Measurements from ENCODE around the gene LLCFC1. TPM values are rescaled to one million over a fixed set of nuclear protein-coding genes. Genes with fewer than 3 reads are reported as not detected.

Gene LLCFC1
- total and polyA plus RNA-seq, 2 of the 13 experiments (the other 11 are each of a cell fraction or from before 2014, with no cell fraction given): not detected

GRCh38 chr7:142983825-142984224, 44.5 kb downstream of the LLCFC1 start (continued):
- no peak for TF ChIP-seq ZNF101 (CRISPR knock-in tag; IDR thresholded peaks at IDR 0.05; ENCODE audit: borderline replicate concordance, low read depth)

- in situ Hi-C loops (cut with HindIII; ENCODE audit: extremely low pct_ligation_motif_present, low pct_unique_long_range_greater_than_20kb): no loop called here
- Histone ChIP-seq H3K36me3 (replicated peaks in 1 of 2; ENCODE audit: control insufficient read depth in 1 of 2, insufficient read depth in 2 of 2, low read length in 2 of 2) (no peaks in the 10 kb centered on the region), H3K9me3 (ENCODE audit: low read length) (no peaks in the 10 kb centered on the region), H3K9ac (ENCODE audit: insufficient read depth, low read depth, low read length) (no peak overlapping the region), H3K27me3 (ENCODE audit: control insufficient read depth in 1 of 2, insufficient read depth in 2 of 2, low read length in 2 of 2) (no peaks in the 10 kb centered on the region), H3K4me1 (ENCODE audit: insufficient read depth, low read length) (no peaks in the 10 kb centered on the region), H3K79me2 (ENCODE audit: insufficient read depth, low read length) (no peaks in the 10 kb centered on the region), H3K27ac (ENCODE audit: extremely low read length, insufficient read depth, low read length) (no peak overlapping the region), H4K20me1 (ENCODE audit: insufficient read depth, low read length) (no peaks in the 10 kb centered on the region), H3K4me2 (ENCODE audit: low read depth, low read length) (no peak overlapping the region), H2AFZ (ENCODE audit: low read length) (no peak overlapping the region), H3K4me3 (replicated peaks in 1 of 3; ENCODE audit: insufficient read depth in 1 of 3, low read depth in 2 of 3, low read length in 3 of 3) (no peak overlapping the region)
- ATAC-seq: no peak
- intact Hi-C loops (cut with micrococcal nuclease; ENCODE audit: unreplicated experiment): no loop called here
- no CpG with 5 or more reads among the region's 1 CpG for WGBS (ENCODE audit: low lambda C conversion rate)
- no peak for DNase-seq (ENCODE audit: low spot score)
- FAIRE-seq: no peak
- TF ChIP-seq ATF1 (CRISPR knock-in tag; IDR thresholded peaks at IDR 0.05) (no peak), MEIS1 (CRISPR knock-in tag; IDR thresholded peaks at IDR 0.05; ENCODE audit: borderline replicate concordance) (no peak), JUN (CRISPR knock-in tag; IDR thresholded peaks at IDR 0.05) (no peak), CBFB (CRISPR knock-in tag; IDR thresholded peaks at IDR 0.05) (no peak), ZNF788 (CRISPR knock-in tag; IDR thresholded peaks at IDR 0.05; ENCODE audit: borderline replicate concordance) (no peak), ZBED4 (CRISPR knock-in tag; IDR thresholded peaks at IDR 0.05; ENCODE audit: borderline replicate concordance) (no peak), TMF1 (CRISPR knock-in tag; IDR thresholded peaks at IDR 0.05; ENCODE audit: low read depth) (no peak), ZNF761 (CRISPR knock-in tag; conservative IDR thresholded peaks at IDR 0.05) (no peak)
- TF ChIP-seq, protein P1, sequence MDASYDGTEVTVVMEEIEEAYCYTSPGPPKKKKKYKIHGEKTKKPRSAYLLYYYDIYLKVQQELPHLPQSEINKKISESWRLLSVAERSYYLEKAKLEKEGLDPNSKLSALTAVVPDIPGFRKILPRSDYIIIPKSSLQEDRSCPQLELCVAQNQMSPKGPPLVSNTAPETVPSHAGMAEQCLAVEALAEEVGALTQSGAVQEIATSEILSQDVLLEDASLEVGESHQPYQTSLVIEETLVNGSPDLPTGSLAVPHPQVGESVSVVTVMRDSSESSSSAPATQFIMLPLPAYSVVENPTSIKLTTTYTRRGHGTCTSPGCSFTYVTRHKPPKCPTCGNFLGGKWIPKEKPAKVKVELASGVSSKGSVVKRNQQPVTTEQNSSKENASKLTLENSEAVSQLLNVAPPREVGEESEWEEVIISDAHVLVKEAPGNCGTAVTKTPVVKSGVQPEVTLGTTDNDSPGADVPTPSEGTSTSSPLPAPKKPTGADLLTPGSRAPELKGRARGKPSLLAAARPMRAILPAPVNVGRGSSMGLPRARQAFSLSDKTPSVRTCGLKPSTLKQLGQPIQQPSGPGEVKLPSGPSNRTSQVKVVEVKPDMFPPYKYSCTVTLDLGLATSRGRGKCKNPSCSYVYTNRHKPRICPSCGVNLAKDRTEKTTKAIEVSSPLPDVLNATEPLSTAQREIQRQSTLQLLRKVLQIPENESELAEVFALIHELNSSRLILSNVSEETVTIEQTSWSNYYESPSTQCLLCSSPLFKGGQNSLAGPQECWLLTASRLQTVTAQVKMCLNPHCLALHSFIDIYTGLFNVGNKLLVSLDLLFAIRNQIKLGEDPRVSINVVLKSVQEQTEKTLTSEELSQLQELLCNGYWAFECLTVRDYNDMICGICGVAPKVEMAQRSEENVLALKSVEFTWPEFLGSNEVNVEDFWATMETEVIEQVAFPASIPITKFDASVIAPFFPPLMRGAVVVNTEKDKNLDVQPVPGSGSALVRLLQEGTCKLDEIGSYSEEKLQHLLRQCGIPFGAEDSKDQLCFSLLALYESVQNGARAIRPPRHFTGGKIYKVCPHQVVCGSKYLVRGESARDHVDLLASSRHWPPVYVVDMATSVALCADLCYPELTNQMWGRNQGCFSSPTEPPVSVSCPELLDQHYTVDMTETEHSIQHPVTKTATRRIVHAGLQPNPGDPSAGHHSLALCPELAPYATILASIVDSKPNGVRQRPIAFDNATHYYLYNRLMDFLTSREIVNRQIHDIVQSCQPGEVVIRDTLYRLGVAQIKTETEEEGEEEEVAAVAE (CRISPR knock-in tag; IDR thresholded peaks at IDR 0.05; ENCODE audit: borderline replicate concordance): no peak
- ChIA-PET POLR2A (no interaction called here), CTCF (ENCODE audit: low intra/inter-chr PET ratio, low total read pairs) (no interaction called here)
- no TSS peak for BruUV-seq (replicated peaks)
Observed at GRCh38 chr7:142984297-142984696, 45.0 kb downstream of the LLCFC1 start.

All from HepG2 (cell line).